Measurements from ENCODE around the gene CHPF2. TPM values are rescaled to one million over a fixed set of nuclear protein-coding genes. Genes with fewer than 3 reads are reported as not detected.

Gene CHPF2
- polyA plus RNA-seq, 3 donors, result 34.4 to 38.0 (median 36.0) TPM

- no peak overlapping the region for H2AFZ ChIP-seq (ENCODE audit: insufficient read depth, low read depth, low read length, poor library complexity, severe bottlenecking)
- H3K79me2 ChIP-seq (ENCODE audit: insufficient read depth, low read length), result no peaks in the 10 kb centered on the region
- intact Hi-C loops (cut with micrococcal nuclease), result loop anchor here (5.0 kb wide), 1 partner anchor 51 kb away; no protein-coding TSS in a partner anchor
- WGBS (ENCODE audit: insufficient coverage), result 18% methylated on average over 17 of the region's 19 CpGs
- no peak for DNase-seq
- Mint-ChIP-seq H3K27me3 (ENCODE audit: low read depth in 3 of 3) (peaks cover 71 to 84% (median 77%) of the 10 kb centered on the region in 3 donors), H3K9me3 (peaks cover 0 to 18% (median 13%) of the 10 kb centered on the region in 7 donors), H3K36me3 (peaks cover 27 to 54% of the 10 kb centered on the region in 2 donors), H3K27ac (no peak overlapping the region), H3K4me1 (peaks cover 50% of the 10 kb centered on the region), H3K4me3 (peak overlapping the region in 1 of 2 donors; percentile 76)
- peaks cover 0 to 14% of the 10 kb centered on the region in 2 donors for H3K9me3 ChIP-seq (replicated peaks in 1 of 2; ENCODE audit: control insufficient read depth in 1 of 2, insufficient read depth in 1 of 2, low read length in 2 of 2)
- H3K27me3 ChIP-seq (ENCODE audit: control insufficient read depth in 2 of 2, insufficient read depth in 2 of 2, low read length in 2 of 2), result peaks cover 47 to 67% of the 10 kb centered on the region in 2 donors
- peaks cover 91% of the 10 kb centered on the region for H4K20me1 ChIP-seq (ENCODE audit: insufficient read depth, low read length)
- H3K4me2 ChIP-seq (replicated peaks; ENCODE audit: extremely low read depth, low read length, poor library complexity, severe bottlenecking), result peak overlapping the region; percentile 36
- no peaks in the 10 kb centered on the region for H3K36me3 ChIP-seq (replicated peaks in 1 of 2; ENCODE audit: control insufficient read depth in 1 of 2, insufficient read depth in 2 of 2, low read length in 2 of 2)
- no peak overlapping the region for H3K9ac ChIP-seq (ENCODE audit: insufficient read depth, low read length, poor library complexity, severe bottlenecking)
- no peak overlapping the region for H3K27ac ChIP-seq (ENCODE audit: low read depth in 1 of 2, low read length in 2 of 2)
- TF ChIP-seq CTCF (IDR thresholded peaks at IDR 0.05), result no peak
- H3K4me1 ChIP-seq (ENCODE audit: control insufficient read depth in 1 of 2, insufficient read depth in 2 of 2, low read length in 2 of 2), result peaks cover 29 to 38% of the 10 kb centered on the region in 2 donors
- no peak overlapping the region for H3K4me3 ChIP-seq (replicated peaks in 1 of 3; ENCODE audit: low read depth in 2 of 3, low read length in 3 of 3)
Observed at GRCh38 chr7:151251328-151251688, 19.0 kb downstream of the CHPF2 start.

DNA sequence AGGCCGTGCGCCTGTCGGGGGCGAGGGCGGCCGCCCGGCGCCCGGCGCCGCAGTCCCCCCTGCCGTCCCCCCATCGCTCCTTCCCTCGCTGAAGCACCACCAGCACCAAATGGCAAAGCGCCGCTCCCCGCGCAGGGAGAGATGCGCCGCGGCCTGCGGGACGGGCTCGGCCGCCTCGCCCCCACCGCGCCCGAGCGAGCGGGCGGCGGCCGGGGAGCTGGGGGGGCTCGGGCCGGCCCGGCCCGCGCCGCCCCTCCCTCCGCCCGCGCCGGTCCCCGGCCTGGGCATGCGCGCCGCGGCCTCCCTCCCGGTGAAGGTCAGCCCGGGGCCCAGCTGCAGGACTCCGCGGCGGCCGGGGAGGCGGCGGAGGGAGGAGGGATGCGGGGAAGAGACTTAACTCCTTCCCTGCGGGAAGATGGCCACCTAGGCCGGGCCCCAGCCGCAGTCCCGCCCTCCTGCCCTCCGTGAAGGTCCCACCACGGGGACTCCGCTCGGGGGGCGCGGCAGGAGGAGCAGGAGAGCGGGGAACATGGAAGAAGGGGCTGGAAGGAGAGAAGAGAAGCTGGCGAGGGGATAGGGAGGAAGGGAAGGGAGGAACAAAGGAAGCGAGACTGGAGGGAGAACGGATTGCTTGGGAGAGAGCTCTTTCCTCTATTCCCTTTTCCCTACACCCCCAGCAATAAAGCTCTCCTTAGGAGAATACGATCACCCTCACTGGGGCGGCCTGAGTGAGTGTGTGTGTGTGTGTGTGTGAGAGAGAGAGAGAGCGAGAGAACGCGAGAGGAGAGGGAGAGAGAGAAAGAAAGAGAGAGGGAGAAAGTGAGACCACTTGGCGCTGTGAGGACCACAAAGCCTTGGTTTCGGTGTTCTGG, 19.6 kb downstream of the CHPF2 start:
- no peak for DNase-seq
- peak overlapping the region in 1 of 3 experiments; percentile 59 for H3K4me3 ChIP-seq (replicated peaks in 1 of 3; ENCODE audit: low read depth in 2 of 3, low read length in 3 of 3)
- H3K4me3 Mint-ChIP-seq, result peak overlapping the region; percentile 63 to 91
- H4K20me1 ChIP-seq (ENCODE audit: insufficient read depth, low read length), result peaks cover 91% of the 10 kb centered on the region
- no peak overlapping the region for H3K9ac ChIP-seq (ENCODE audit: insufficient read depth, low read length, poor library complexity, severe bottlenecking)
- H3K27me3 Mint-ChIP-seq (ENCODE audit: low read depth in 3 of 3), result peaks cover 65 to 84% (median 73%) of the 10 kb centered on the region in 3 donors
- peaks cover 23 to 55% of the 10 kb centered on the region in 2 donors for H3K36me3 Mint-ChIP-seq
- peaks cover 0 to 15% (median 13%) of the 10 kb centered on the region in 7 donors for H3K9me3 Mint-ChIP-seq
- H3K79me2 ChIP-seq (ENCODE audit: insufficient read depth, low read length), result no peaks in the 10 kb centered on the region
- H3K4me1 ChIP-seq (ENCODE audit: control insufficient read depth in 1 of 2, insufficient read depth in 2 of 2, low read length in 2 of 2), result peaks cover 29 to 38% of the 10 kb centered on the region in 2 donors
- 2% methylated on average over 62 of the region's 79 CpGs for WGBS (ENCODE audit: insufficient coverage)
- peak overlapping the region in 1 of 7 donors; percentile 63 for H3K27ac Mint-ChIP-seq
- peaks cover 0 to 13% of the 10 kb centered on the region in 2 donors for H3K9me3 ChIP-seq (replicated peaks in 1 of 2; ENCODE audit: control insufficient read depth in 1 of 2, insufficient read depth in 1 of 2, low read length in 2 of 2)
- H3K27ac ChIP-seq (ENCODE audit: low read depth in 1 of 2, low read length in 2 of 2), result no peak overlapping the region
- peaks cover 47% of the 10 kb centered on the region for H3K4me1 Mint-ChIP-seq
- peak overlapping the region; percentile 67 for H3K4me2 ChIP-seq (replicated peaks; ENCODE audit: extremely low read depth, low read length, poor library complexity, severe bottlenecking)
- peaks cover 41 to 61% of the 10 kb centered on the region in 2 donors for H3K27me3 ChIP-seq (ENCODE audit: control insufficient read depth in 2 of 2, insufficient read depth in 2 of 2, low read length in 2 of 2)
- intact Hi-C loops (cut with micrococcal nuclease), result loop anchor here (5.0 kb wide), 1 partner anchor 50 kb away; no protein-coding TSS in a partner anchor
- no peak for TF ChIP-seq CTCF (IDR thresholded peaks at IDR 0.05)
- no peak overlapping the region for H2AFZ ChIP-seq (ENCODE audit: insufficient read depth, low read depth, low read length, poor library complexity, severe bottlenecking)
- no peaks in the 10 kb centered on the region for H3K36me3 ChIP-seq (replicated peaks in 1 of 2; ENCODE audit: control insufficient read depth in 1 of 2, insufficient read depth in 2 of 2, low read length in 2 of 2)

Data from CD14-positive monocyte (primary cell).